Left cardiac atrium (tissue), 4 donors: ENCODE data around the gene RLIM. TPM values are rescaled to one million over a fixed set of nuclear protein-coding genes. Genes with fewer than 3 reads are reported as not detected.

Source experiments
- ATAC-seq, 2 donors: fragments of 200-7000 bp; cut with Tn5 transposase; one replicate each; pipeline ENCODE4 v1.9.1; 2020; ENCODE audit warnings: mild to moderate bottlenecking in 2 of 2, moderate library complexity in 2 of 2
- DNase-seq: peaks from one replicate; pipeline ENCODE4 v3.0.0-alpha.2; 2020
- intact Hi-C, 2 donors: fragments of 100-400 bp; cut with DNase I; formaldehyde crosslinking; loops; one replicate each; pipeline versions ENCODE4 v1.14.1 to v1.15.1; 2022 to 2023
- total RNA-seq, 2 donors: library from RNA; stranded (reverse); fragmentation: NEBNext Ultra II Directional; extraction: Animal tissue kit (Norgen Biotek cat#: 25700); gene quantifications; one replicate each; pipeline ENCODE4 v1.2.1, GENCODE V29; 2021
- donor health status: DM: no; HTN: yes; CAD: no.
- donor health status: DM: no; HTN: yes; CAD: no; lungs with severe emphysema.
- donor health status: DM: yes; HTN: yes; CAD: no.
- donor health status: Dilated cardiomyopathy.

Gene RLIM
- total RNA-seq, 2 donors from 2014 or later, result 19.9 to 32.1 TPM

DNA sequence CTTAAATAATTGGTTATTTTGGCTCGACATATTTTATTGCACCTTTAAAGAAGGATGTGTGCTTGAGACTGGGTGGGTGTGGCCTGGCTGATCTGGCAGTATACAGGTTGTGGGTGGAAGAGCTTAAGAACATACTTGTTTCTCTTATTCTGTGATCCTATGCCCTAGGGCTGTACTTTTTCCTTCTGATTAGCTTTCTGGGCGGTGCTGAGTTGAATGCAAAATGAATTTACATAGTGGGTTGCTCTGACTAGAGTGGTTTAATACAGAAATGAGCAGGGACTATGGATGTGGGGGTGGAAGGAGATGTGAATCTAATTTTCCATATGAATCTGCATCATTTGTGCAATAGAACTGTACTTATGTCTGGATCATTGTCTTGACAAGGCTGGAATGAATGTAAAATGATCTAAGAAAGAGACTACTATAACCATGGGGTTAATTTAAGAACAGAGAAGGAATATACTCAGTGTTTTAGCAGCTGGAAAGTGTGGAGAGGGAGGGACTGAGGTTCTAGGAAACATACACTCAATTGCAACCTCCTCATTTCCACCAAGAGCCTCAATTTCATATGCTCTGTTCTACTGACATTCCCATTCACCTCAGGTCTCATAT lies 73.7 kb downstream of the RLIM start:
- DNase-seq (no peak), ATAC-seq (no peak)
- intact Hi-C loops, result no loop called here

DNA sequence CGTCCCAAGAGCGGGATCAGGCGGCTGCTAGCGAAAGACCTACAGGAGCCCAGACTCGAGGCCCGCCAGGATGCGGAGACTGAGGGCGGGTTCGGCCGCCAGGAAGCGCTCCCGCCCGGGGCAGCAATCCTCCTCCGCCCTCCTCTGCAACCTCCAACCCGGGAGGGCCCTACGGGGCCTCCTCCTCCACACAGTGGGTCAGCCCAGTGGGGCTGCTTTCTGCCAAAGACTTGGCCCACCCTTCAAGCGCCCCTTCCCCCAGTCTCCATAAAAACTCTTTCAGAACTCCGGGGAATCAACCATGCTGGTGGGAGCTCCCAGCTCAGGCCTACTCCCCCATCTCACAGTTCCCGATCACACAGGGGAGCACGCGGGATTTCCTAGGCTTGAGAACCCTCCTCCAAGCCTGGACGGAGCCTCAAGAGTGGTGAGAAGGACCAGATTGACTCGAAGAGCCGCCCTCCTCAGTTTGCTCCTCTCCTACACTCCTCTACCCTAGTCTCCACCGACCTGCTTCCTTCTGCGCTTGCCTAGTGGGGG lies 77.5 kb downstream of the RLIM start:
- ATAC-seq (peak; percentile 32 to 62), DNase-seq (peak; percentile 48)
- intact Hi-C loops, result loop anchor here (5.0 to 10.0 kb wide), 2 partner anchors 115 to 152 kb away; partner anchors contain the start of gene SLC16A2 (in 1 of the 2)

DNA sequence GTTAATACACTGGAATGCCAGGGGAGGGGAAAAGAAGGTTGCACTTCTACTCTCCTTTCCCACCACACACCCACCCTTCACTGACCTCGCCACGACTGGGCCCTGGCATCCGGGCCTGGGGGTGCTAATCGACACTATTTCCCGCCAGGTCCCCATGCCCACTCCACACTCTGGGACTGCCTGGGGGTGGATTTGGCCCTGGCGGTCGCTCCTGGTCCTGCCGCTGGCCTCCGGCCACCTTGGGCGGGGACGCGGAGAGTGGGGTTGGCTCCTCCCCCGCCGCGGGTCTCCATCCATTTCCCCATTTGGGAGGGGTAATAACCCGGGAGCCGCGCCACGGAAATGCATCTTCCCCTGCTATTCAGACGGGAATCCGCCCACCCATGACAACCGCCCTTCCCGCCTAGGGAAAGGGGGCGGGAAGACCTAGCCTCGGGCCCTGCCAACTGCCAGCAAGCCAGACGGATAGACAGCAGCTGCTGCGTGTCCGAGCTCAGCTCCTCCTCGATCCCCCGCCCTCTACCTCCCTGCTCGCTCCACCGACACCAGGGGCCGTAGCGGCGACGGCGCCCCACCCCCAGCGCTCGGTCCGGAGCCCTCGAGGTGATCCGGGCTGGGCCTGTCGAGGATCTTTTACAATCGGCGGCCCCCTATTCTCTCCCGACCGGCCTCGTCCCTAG lies 78.1 kb downstream of the RLIM start:
- ATAC-seq, result peak; percentile 90 to 94
- peak; percentile 90 for DNase-seq
- intact Hi-C loops, result loop anchor here (5.0 to 10.0 kb wide), 2 partner anchors 114 to 151 kb away; partner anchors contain the start of gene SLC16A2 (in 1 of the 2)

DNA sequence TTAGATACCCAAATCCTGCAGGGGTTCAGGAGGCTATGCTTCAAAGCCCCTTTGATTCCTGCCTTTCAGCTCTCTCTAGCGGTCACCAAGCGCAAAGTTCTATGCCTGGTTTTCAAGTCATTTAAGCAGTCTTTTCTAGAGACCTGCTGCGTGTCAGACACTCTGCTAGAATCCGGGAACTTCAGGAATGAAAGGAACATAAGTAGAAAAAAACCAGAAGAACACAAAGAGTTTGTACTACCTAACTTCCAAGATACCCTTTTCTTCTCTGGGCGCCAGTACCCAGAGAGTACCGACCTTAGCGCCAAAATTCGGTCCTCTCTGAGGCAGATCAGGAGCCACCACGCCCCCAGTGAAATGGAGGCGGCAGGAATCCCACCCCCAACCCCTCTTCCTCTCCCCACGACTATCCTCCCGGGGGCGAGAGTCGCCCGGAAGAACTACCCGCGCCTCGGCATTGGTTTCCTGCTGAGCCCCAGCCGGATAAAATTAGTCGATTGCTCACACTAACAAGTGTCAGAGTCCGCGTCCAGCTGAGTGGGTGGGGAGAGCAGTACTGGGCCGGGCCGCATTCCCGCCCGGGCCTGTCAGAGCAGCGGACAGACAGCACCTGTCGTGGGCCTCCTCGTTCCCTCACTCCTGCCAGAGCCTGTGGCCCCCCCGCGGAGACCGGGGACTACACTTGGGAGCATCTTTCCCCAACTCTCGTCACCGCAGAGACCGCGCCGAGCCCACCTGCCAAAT lies 78.8 kb downstream of the RLIM start:
- intact Hi-C loops, result loop anchor here (5.0 to 10.0 kb wide), 2 partner anchors 113 to 151 kb away; partner anchors contain the start of gene SLC16A2 (in 1 of the 2)
- ATAC-seq (peak; percentile 78 to 88), DNase-seq (peak; percentile 79)

Other genes starting within 250 kb of the RLIM start
- 10 to 100 TPM in 1 of 2 donors, 1 to 10 TPM in 1; 9.1 to 12.3 TPM for gene SLC16A2, start 193.1 kb downstream of the RLIM start, total RNA-seq